CD4-positive, alpha-beta T cell treated with Interleukin-6 for 4 hours (primary cell): ENCODE results near the gene UPK3A.
A peak's percentile ranks its signal among the peaks of the same experiment; 100 is the strongest.

Source experiments
- DNase-seq: peaks from one replicate; pipeline ENCODE4 v3.0.0-alpha.2; 2020; ENCODE audit warnings: mixed read lengths

The UPK3A gene

DNA sequence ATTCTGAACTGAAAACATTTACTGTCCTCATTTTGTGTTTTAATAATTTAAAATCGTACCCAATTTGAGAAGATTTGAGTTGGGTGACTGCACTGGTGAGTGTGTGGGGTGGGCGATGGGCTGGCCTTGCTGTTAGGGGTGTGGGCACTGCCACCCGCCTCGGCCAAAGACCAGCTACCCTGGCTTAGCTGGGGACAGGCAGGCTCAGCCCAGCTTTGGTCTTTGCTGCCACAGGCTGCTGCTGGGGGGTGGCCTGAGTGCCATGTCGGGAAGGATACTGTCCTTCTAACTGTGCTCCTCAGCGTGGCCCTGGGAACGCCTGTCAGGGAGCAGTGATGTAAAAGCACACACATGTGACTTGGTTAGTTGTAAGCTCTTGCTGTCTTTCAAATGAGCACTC is 47.3 kb downstream of the UPK3A start:
- no peak for DNase-seq

DNA sequence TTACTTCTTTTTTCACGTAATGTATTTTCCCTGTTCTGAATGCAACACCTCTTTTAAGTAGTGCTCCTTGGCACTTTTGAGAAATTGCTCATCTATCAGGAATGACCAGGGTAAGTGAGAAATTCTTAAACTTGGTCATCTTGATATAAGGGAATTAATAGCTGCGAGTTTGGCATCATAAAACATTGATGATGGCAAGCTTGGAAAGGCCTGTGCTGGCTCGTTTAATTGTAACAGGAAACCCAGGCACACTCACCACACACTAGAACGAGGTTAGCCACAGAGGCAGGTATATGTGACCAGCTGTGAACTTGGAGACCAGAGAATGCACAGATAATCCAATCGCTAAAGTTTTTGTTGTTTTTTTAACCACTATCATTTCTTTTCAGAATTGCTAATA is 49.3 kb downstream of the UPK3A start:
- no peak for DNase-seq

DNA sequence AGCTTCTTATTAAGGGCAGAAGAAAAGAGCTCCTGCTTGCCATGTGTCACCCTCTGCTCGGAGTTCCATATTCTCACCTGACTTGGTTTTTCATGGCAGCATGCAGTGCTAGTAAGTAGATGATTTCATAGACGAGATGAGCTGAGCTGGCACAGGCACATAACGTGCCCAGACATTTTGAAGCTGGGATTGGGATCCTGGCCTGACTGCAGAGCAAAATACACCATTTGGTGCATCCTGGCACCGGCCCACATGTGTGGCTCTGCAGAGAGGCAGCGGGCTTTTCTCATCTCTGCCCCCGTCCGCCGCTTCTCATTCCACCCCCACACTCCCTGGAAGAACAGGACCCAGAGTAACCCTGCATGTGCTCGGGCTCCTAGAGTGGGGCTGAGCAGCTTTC is 49.8 kb downstream of the UPK3A start:
- DNase-seq, result no peak

DNA sequence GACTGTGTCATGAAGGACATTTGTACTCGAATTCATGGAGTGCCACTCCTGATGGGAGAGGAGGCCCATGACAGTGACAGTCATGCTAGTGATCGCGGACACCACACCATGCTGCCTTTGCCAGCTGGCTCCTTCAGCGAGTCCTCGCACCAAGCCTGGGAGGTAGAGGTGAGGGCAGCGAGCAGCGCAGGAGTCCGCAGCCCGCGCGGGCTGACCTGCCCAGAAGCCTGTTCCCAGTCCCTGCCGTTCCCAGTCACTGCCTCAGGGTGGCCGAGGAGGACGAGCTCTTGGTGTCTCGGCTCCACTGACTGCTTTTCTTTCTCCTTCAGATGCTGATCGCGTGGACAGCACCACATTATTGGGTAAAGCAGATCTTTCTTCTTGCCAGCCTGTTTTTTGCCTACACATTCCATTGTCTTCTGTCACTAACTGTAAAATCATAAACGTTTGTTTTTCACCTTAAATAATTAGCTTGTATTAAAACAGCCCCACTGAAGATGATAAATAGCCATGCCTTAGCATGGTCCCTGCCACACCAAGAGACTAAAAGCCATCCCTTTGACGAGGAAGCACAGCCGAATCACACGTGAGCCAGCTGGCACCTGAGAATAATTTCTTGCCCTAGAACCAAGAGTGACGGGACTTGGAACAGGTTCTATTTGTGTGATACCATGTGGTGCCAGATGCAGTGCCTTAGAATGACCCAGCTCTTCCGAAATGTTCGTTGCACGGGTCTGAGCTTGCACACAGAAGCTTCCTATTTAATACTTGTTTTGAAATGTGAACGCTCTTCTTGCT is 50.5 kb downstream of the UPK3A start:
- DNase-seq, result no peak

DNA sequence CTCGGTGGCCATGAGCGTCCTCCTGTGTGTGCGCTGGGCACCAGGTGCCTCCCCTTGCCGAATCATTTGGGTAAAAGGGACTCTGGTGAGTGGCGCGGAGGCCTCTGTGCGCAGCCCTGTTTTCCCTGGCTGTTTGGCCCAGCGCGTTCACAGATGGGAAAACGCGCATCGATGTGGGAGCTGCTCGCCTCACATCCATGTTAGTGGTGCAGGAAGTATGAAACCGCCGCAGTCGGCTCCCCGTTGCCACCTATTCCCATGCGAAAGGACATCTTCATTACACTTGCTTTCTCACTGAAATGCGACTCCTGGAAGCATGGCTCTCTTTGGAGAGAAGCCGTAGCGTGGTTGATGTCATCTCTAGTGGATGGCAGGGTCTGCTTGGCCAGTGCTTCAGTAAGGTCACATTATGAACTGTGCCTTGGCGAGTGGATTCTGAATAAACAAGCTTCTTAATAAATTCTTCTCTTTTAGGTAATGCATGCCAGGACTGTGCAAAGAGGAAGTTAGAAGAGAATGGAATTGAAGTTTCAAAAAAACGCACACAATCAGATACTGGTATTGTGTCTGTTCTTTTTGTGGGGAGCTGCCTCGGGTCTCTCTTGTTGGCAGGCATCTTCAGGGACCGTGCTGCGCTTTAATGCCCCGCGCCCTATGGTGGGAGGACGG is 51.2 kb downstream of the UPK3A start:
- DNase-seq, result no peak

DNA sequence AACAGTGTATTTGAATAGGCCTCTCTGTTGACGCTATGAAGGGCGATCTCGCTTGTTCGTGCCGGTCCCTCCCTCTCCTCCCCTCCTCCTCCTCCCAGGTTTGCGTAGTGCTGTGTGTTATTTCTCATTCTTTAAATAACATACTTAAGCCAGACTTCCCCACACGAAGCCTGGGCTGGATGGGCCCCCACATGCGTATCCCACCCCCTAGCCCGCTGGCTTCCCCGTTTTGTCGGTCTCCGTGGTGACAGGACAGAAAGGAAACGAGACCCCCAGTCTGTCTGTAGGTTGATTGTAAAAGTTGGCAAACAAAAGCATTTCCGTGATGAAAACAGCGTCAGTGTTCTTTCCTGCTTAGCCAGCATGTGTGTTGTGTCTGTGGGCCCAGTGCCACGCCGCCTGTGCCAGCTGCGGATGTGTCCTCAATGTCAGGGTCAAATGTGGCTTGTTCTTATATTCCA is 52.3 kb downstream of the UPK3A start:
- DNase-seq, result peak; percentile 15

DNA sequence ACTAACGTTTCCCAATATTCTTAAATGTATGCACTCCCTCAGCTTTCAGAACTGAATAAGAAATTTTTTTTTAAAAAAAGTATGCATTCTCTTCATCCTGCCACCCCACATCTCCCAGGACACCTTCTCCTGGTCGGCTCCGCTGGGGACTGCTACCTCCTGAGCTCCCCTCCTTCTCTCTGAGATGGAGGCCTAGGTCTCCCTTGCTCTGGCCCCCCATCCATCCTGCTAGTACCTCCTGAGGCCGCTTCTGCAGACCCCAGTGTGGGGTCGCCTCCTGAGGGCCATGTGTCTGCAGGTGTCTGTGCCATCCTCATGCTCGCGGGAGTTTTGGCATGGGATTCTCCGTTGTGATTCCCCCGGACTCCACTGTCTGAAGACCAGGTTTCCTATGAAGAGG is 52.8 kb downstream of the UPK3A start:
- no peak for DNase-seq

DNA sequence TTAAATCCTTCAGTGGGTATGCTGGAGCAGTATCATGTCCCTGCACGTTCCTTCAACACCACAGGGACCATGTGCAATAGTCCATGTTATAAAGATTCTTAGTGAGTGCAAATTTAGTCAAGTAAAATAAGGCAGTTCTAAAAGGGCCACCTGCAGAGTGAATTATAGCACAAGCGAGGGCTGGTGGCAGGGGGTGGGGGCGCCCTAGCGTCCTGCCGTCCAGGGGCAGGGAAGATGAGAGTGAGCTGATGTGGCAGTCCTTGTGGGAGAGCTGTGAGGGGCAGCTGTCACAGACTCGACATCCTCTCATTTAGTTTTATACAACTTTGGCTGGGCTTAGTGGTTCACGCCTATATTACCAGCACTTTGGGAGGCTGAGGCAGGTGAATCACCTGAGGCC is 54.0 kb downstream of the UPK3A start:
- no peak for DNase-seq

DNA sequence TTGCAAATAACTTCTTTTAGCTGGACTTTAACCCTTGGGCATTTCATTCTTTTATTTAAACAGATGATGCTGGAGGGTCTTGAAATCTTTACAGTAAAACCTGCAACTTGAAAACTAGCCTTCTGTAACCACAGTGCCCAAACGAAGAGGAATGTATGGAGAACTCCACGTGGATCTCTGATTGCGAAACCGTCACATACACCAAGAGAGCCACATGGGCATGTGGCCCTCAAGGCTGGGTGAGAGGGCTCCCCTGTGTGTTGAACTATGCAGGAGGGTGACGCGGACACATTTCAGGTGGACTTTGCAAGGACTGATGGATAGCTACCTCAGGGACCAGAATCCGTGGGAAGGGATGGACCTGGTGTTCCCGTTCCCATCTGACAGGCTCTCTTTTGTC is 55.6 kb downstream of the UPK3A start:
- DNase-seq, result no peak

DNA sequence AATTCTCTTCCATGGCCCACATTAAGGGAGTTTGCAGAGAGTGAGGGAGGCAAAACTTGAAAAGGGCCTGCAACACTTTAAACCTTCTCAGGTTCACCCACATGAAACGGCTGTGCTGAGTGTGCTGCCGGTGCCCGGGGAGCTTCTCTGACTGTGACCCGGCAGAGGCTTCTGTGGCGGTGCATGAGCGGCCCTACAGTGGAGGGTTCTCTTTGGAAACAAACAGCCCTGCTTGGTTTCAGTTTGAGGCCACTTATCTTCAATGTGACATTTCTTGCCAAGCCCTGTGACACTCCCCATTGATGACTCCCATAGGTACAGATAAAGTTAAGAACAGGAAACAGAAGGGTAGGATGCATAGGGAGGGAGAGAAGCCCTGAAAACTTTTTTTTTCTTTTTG is 56.7 kb downstream of the UPK3A start:
- DNase-seq, result peak; percentile 67

DNA sequence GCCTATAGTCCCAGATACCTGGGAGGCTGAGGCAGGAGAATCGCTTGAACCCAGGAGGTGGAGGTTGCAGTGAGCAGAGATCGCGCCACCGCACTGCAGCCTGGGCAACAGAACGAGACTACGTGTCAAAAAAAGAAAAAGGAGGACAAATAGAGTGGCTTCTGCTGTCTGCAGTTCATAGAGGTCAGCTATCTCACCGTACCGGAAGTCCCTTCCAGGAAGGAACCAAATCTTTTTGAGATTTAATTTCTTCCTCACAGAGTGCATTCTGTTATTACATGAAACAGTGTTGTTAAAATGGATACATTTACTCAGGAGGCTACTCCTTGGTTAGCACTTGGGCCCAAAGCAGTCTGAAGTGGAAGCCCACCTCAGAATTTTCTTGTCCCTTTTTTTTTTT is 58.4 kb downstream of the UPK3A start:
- DNase-seq, result no peak

DNA sequence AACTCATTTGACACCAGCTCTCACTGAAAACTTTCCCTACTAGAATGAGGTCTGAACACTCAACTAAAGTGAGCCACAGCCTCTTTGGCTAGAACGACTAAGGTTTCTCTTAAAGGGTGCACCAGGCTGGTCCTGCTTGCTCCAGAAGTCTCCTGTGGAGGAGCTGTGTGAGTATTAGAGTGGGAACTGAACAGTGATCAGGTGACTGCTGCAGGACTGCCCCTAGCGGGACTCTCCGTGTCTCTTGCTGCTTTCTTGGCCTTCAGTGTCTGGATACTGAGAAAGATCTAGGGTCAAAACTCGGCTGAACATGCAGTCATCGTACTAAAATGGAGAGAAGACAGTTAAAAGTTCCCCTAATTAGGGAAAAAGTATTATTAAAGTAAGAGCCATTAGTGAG is 59.6 kb downstream of the UPK3A start:
- no peak for DNase-seq
